ENCODE measurements around the gene RASL10A.

The RASL10A gene

GRCh38 chr22:29331658-29332300 is 16.3 kb upstream of the RASL10A start:
- Mint-ChIP-seq H3K36me3 (ENCODE audit: low read depth) (peaks cover 16% of the 10 kb centered on the region), H3K9me3 (no peaks in the 10 kb centered on the region), H3K27ac (no peak overlapping the region), H3K4me1 (no peaks in the 10 kb centered on the region), H3K4me3 (no peak overlapping the region), H3K27me3 (no peaks in the 10 kb centered on the region)
- ATAC-seq: no peak
- DNase-seq: no peak

DNA sequence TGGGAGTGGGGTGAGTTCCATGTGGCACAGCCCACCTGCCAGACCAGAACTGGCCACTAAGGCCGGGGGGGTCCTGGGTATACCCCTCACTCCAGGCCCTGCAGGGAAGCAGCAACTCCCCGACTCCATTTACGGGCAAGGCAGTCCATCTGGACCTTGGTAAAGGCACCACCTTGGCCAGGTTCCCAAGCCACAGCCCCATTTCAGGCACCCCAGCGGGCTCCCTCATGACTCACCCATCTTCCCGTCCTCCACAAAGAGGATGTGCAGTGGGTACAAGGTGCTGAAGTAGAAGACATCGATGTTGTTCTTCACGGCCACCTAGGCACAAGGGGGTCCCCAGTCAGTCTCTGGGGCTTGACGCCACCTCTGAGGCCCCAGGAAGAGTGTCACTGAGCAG is 15.7 kb upstream of the RASL10A start:
- no peak for DNase-seq
- Mint-ChIP-seq H3K4me1 (no peaks in the 10 kb centered on the region), H3K9me3 (no peaks in the 10 kb centered on the region), H3K36me3 (ENCODE audit: low read depth) (peaks cover 14% of the 10 kb centered on the region), H3K27ac (no peak overlapping the region), H3K27me3 (no peaks in the 10 kb centered on the region), H3K4me3 (no peak overlapping the region)
- no peak for ATAC-seq

DNA sequence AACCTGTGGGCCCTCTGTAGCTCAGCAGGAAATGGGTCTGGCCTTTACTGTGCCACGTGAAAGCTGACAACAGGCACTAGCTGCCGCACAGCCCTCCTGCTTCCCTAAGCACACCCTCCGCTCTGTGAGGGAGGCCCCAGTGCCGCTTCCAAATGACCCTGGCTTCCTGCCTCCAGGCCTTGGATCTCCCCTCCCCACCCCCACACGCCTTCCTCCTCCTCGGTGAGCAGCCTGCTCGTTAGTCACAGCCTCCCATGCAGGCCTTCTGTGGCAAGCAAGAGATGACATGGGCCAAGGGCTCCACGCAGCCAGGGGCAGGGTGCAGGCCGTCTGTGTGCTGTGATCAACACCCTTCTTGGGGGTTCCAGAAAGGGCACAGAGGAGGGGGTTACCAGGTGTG is 15.3 kb upstream of the RASL10A start:
- ATAC-seq: no peak
- DNase-seq: no peak
- H3K27ac Mint-ChIP-seq: no peak overlapping the region
- peaks cover 10% of the 10 kb centered on the region for H3K36me3 Mint-ChIP-seq (ENCODE audit: low read depth)
- no peaks in the 10 kb centered on the region for H3K27me3 Mint-ChIP-seq
- no peaks in the 10 kb centered on the region for H3K9me3 Mint-ChIP-seq
- no peak overlapping the region for H3K4me3 Mint-ChIP-seq
- H3K4me1 Mint-ChIP-seq: no peaks in the 10 kb centered on the region

DNA sequence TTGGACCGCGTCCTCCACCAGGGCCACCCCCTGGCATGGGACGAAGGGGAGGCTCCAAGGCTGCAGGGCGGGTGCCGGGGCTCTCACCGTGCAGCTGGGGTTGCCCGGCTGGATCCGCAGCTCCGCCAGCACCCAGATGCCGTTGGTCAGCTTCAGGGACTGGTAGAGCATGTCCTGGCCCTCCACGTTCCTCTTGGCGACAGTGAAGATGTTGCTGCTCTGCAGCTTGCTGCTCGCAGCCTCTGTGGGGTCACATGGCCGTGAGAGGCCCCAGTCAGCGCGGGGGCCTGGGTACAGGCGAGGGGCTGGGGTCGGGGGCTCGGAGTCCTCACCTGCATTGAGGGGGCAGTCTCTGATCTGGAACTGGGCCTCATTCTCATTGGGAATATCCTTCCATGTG is 14.8 kb upstream of the RASL10A start:
- no peaks in the 10 kb centered on the region for H3K9me3 Mint-ChIP-seq
- no peak for DNase-seq
- H3K4me1 Mint-ChIP-seq: no peaks in the 10 kb centered on the region
- no peak overlapping the region for H3K27ac Mint-ChIP-seq
- no peak overlapping the region for H3K4me3 Mint-ChIP-seq
- H3K27me3 Mint-ChIP-seq: no peaks in the 10 kb centered on the region
- peaks cover 10% of the 10 kb centered on the region for H3K36me3 Mint-ChIP-seq (ENCODE audit: low read depth)
- no peak for ATAC-seq

DNA sequence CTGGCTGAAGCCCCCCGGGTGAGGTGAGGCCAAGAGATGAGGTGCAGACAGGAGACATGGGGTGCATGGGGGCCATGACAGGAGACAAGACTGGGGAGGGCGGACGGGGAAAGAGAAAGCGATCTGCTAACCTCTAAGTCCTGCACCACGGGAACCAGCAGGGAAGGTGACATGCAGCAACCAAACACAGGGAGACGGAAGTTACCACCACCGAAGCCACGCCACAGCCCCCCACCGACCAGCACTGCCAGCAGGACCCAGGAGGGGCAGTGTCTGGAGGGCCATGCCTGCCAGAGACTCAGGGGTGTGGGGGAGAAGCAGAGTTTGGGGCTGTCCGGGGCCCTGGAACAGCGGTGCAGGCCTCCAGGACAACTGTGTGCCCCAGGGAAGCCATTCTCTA is 14.1 kb upstream of the RASL10A start:
- H3K27ac Mint-ChIP-seq: no peak overlapping the region
- H3K27me3 Mint-ChIP-seq: no peaks in the 10 kb centered on the region
- no peaks in the 10 kb centered on the region for H3K4me1 Mint-ChIP-seq
- H3K4me3 Mint-ChIP-seq: no peak overlapping the region
- ATAC-seq (no peak), DNase-seq (no peak)
- H3K9me3 Mint-ChIP-seq: no peaks in the 10 kb centered on the region
- peaks cover 10% of the 10 kb centered on the region for H3K36me3 Mint-ChIP-seq (ENCODE audit: low read depth)

DNA sequence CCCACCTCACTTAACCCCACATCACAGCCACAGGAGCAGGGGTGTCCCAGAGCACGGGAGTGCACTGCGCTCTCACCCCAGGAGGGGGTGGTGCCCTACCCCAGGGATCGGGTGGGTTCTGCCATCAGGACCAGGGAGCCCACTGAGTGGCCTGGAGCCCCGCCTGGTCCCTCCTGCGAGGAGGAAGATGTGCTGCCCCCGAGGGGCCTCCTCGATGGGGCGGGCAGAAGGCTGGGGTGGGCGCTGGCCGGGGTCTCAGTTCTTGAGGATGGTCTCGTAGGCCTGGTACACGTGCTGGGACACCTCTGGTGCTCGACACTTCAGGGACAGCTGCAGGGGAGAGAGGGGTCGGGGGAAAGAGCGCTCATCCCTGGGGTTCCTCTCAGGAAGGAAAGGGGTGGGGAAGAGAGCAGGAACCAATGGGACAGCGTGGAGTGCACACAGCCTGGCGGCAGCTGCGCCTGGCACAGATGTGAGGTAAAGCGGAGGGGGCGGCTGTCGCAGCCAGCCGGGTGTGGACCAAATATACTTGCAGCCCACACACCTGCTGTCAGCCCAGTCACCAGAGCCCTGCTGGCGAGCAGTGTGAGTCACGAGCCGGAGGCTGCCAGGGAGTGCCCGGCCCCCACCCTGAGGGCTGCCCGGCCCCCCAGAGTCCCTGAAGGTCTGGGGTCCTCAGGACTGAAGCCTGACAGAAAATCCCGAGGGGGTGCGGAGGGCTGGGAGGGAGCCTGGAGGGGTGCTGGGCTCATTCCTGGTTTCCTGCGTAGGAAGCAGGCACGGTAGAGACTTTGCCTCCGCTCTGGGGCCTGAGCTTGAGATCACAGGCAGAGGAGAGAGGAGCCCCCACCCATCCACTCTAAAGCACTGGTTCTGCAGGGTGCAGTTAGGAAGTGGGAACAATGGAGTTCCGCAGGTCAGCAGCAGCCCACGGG is 13.3 kb upstream of the RASL10A start:
- no peak for DNase-seq
- Mint-ChIP-seq H3K9me3 (no peaks in the 10 kb centered on the region), H3K27ac (no peak overlapping the region), H3K36me3 (ENCODE audit: low read depth) (peaks cover 10% of the 10 kb centered on the region), H3K4me1 (no peaks in the 10 kb centered on the region), H3K4me3 (no peak overlapping the region), H3K27me3 (no peaks in the 10 kb centered on the region)
- no peak for ATAC-seq

- Mint-ChIP-seq H3K4me1 (no peaks in the 10 kb centered on the region), H3K4me3 (no peak overlapping the region), H3K27ac (no peak overlapping the region), H3K36me3 (ENCODE audit: low read depth) (peaks cover 7% of the 10 kb centered on the region), H3K27me3 (no peaks in the 10 kb centered on the region), H3K9me3 (no peaks in the 10 kb centered on the region)
- DNase-seq: no peak
- no peak for ATAC-seq
Observed at GRCh38 chr22:29328055-29328454, 12.6 kb upstream of the RASL10A start.

DNA sequence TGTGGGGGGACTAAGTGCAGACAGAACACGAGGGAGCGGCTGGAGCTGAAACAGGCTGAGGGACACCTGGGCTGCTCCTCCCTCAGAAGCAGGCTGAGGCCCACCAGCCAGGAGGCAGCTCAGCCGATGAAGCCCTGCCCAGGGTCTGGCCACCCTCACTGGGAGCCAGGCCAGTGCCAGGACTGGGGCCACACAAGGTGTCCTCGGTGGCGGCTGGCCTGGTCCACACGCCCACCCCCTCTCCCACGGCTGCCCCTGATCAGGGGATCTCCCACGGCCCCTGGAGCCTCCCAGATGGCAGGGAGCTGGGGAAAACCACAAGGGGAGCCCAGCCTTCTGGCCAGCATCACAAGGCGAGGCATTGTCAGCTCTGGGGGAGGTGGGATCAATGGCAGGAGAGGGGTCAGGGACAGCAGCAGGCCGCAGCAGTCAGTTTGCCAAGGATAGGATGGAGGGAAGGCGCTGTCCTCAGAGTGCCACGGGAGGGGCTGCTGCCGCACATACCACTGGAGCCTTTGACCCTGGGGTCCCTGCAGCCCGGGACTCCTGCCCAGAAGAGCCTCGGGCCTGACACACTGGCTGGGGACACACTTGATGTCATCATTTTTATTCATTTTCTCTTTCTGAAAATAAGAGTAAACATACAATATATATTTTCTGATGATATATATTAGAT is 11.7 kb upstream of the RASL10A start:
- Mint-ChIP-seq H3K4me3 (no peak overlapping the region), H3K27ac (no peak overlapping the region), H3K4me1 (no peaks in the 10 kb centered on the region), H3K36me3 (ENCODE audit: low read depth) (peaks cover 7% of the 10 kb centered on the region), H3K27me3 (no peaks in the 10 kb centered on the region), H3K9me3 (no peaks in the 10 kb centered on the region)
- DNase-seq (no peak), ATAC-seq (no peak)

- DNase-seq (no peak), ATAC-seq (no peak)
- Mint-ChIP-seq H3K9me3 (no peaks in the 10 kb centered on the region), H3K4me1 (no peaks in the 10 kb centered on the region), H3K36me3 (ENCODE audit: low read depth) (peaks cover 7% of the 10 kb centered on the region), H3K27ac (no peak overlapping the region), H3K27me3 (no peaks in the 10 kb centered on the region), H3K4me3 (no peak overlapping the region)
Observed at GRCh38 chr22:29326481-29326880, 11.0 kb upstream of the RASL10A start.

DNA sequence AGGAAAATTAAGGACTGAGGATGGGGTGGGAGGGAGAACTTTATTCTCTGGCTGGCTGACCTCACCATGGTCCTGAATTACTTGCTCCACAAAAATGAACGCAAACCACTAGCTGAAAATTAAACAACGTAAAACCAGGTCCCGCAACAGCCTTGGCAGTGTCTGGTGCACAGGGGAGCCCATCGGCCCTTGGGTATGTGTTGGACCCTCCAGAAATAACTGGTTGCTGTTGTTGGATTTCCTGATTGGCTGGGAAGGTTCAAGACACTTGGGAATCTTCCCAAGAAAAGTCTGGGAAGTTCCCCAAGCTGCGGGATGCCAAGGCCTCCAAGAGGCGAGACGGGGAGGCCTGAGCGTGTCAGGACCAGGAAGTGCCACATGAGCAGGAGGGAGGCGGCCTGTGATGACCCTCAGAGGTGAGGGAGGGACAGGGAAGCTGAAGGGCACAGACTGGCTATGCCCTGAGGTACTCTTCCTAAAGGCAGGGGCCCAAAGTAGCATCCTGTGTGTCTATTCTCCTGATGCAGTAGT is 10.4 kb upstream of the RASL10A start:
- peaks cover 7% of the 10 kb centered on the region for H3K36me3 Mint-ChIP-seq (ENCODE audit: low read depth)
- H3K27ac Mint-ChIP-seq: no peak overlapping the region
- no peak for DNase-seq
- no peak overlapping the region for H3K4me3 Mint-ChIP-seq
- ATAC-seq: no peak
- H3K4me1 Mint-ChIP-seq: no peaks in the 10 kb centered on the region
- H3K27me3 Mint-ChIP-seq: no peaks in the 10 kb centered on the region
- H3K9me3 Mint-ChIP-seq: no peaks in the 10 kb centered on the region

GRCh38 chr22:29325356-29325755 is 9.9 kb upstream of the RASL10A start:
- no peaks in the 10 kb centered on the region for H3K27me3 Mint-ChIP-seq
- no peak overlapping the region for H3K27ac Mint-ChIP-seq
- no peak overlapping the region for H3K4me3 Mint-ChIP-seq
- ATAC-seq (no peak), DNase-seq (no peak)
- peaks cover 7% of the 10 kb centered on the region for H3K36me3 Mint-ChIP-seq (ENCODE audit: low read depth)
- no peaks in the 10 kb centered on the region for H3K4me1 Mint-ChIP-seq
- H3K9me3 Mint-ChIP-seq: no peaks in the 10 kb centered on the region

GRCh38 chr22:29323641-29324040 is 8.1 kb upstream of the RASL10A start:
- Mint-ChIP-seq H3K4me3 (no peak overlapping the region), H3K9me3 (no peaks in the 10 kb centered on the region), H3K27me3 (no peaks in the 10 kb centered on the region), H3K4me1 (no peaks in the 10 kb centered on the region), H3K27ac (no peak overlapping the region), H3K36me3 (ENCODE audit: low read depth) (peaks cover 4% of the 10 kb centered on the region)
- no peak for ATAC-seq
- no peak for DNase-seq

DNA sequence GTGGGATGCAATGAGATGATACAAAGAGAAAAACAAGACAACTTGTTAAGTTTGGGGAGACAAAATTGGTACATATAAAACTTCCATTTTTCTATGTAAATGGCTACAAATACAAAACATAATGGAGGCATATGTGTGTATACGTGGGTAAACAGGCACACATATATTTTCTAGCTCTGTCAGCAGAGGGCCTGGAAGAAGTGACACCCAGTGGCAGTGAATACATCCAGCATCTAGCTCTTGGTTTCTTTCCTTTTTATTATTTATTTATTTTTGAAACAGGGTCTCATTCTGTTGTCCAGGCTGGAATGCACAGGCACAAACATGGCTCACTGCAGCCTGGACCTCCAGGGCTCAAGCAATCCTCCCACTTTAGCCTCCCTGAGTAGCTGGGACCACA is 5.0 kb upstream of the RASL10A start:
- Mint-ChIP-seq H3K9me3 (no peaks in the 10 kb centered on the region), H3K36me3 (ENCODE audit: low read depth) (no peaks in the 10 kb centered on the region), H3K27ac (no peak overlapping the region), H3K27me3 (peaks cover 12% of the 10 kb centered on the region), H3K4me3 (no peak overlapping the region), H3K4me1 (no peaks in the 10 kb centered on the region)
- ATAC-seq (no peak), DNase-seq (no peak)

DNA sequence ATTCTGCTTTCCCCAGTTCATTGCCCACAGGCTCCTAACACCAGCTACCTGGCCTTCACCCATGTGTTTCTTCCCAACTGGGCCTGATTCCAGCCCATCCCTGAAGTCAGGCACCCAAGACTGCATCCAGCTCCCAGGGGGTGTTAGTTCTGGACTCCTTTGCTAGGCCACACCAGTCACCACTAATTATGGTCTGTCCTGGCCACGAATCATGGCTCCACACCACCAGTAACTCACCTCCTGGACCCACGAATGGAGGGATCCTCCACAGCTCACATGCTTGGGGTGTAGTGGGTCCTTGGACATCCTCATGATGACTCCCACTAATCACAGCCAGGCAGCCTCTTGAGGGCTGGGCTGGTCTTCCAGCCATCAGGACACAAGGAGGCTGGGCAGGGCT is 3.6 kb upstream of the RASL10A start:
- no peaks in the 10 kb centered on the region for H3K9me3 Mint-ChIP-seq
- peaks cover 7% of the 10 kb centered on the region for H3K4me1 Mint-ChIP-seq
- H3K36me3 Mint-ChIP-seq (ENCODE audit: low read depth): no peaks in the 10 kb centered on the region
- no peak for DNase-seq
- no peak overlapping the region for H3K4me3 Mint-ChIP-seq
- H3K27me3 Mint-ChIP-seq: peaks cover 19% of the 10 kb centered on the region
- no peak for ATAC-seq
- no peak overlapping the region for H3K27ac Mint-ChIP-seq

Data from activated naive CD8-positive, alpha-beta T cell treated with anti-CD3 and anti-CD28 coated beads, Interleukin-2, amount 50 U/mL, for 24 hours (primary cell).